GM18858 (cell line): Measurements from ENCODE around the gene AFF2.

Experiments
- ATAC-seq: cut with Tn5 transposase; IDR thresholded peaks from one replicate; pipeline ENCODE4 v1.9.1; 2021; ENCODE audit not compliant: unreplicated experiment

AFF2 gene

GRCh38 chrX:148535639-148536038 lies 35.2 kb downstream of the AFF2 start:
- no peak for ATAC-seq

GRCh38 chrX:148536961-148537360 lies 36.5 kb downstream of the AFF2 start:
- no peak for ATAC-seq

GRCh38 chrX:148537556-148538182 lies 37.3 kb downstream of the AFF2 start:
- ATAC-seq, result no peak

- no peak for ATAC-seq
Measured at GRCh38 chrX:148538582-148538981, 38.2 kb downstream of the AFF2 start.

- ATAC-seq, result no peak
Measured at GRCh38 chrX:148540114-148540513, 39.7 kb downstream of the AFF2 start.

GRCh38 chrX:148540671-148541583 lies 40.5 kb downstream of the AFF2 start:
- ATAC-seq, result no peak

- no peak for ATAC-seq
Measured at GRCh38 chrX:148541584-148541940, 41.1 kb downstream of the AFF2 start.

GRCh38 chrX:148542481-148543255 lies 42.3 kb downstream of the AFF2 start:
- no peak for ATAC-seq

GRCh38 chrX:148552775-148553174 lies 52.4 kb downstream of the AFF2 start:
- ATAC-seq, result no peak

GRCh38 chrX:148555101-148555500 lies 54.7 kb downstream of the AFF2 start:
- no peak for ATAC-seq

- ATAC-seq, result no peak
Measured at GRCh38 chrX:148555571-148556243, 55.3 kb downstream of the AFF2 start.

GRCh38 chrX:148556498-148556897 lies 56.1 kb downstream of the AFF2 start:
- ATAC-seq, result no peak

- ATAC-seq, result no peak
Measured at GRCh38 chrX:148562846-148563245, 62.4 kb downstream of the AFF2 start.

- ATAC-seq, result no peak
Measured at GRCh38 chrX:148567229-148567628, 66.8 kb downstream of the AFF2 start.

- ATAC-seq, result no peak
Measured at GRCh38 chrX:148567779-148568178, 67.4 kb downstream of the AFF2 start.

GRCh38 chrX:148568763-148569162 lies 68.3 kb downstream of the AFF2 start:
- ATAC-seq, result no peak

GRCh38 chrX:148572337-148572736 lies 71.9 kb downstream of the AFF2 start:
- no peak for ATAC-seq

- no peak for ATAC-seq
Measured at GRCh38 chrX:148573119-148573518, 72.7 kb downstream of the AFF2 start.

- no peak for ATAC-seq
Measured at GRCh38 chrX:148574237-148574973, 74.0 kb downstream of the AFF2 start.

- ATAC-seq, result no peak
Measured at GRCh38 chrX:148576396-148576795, 76.0 kb downstream of the AFF2 start.
